Esophagus squamous epithelium (tissue), 5 donors: ENCODE data around the gene NPY4R2. TPM values are rescaled to one million over a fixed set of nuclear protein-coding genes. Genes with fewer than 3 reads are reported as not detected.
"Not testable (repeated sequence)": the region's sequence is repeated elsewhere in the genome, so short reads cannot be mapped to it uniquely, and the experiment has no call there.

ENCODE experiments used
- DNase-seq: peaks from one replicate; lab custom pipeline; 2025; lab: John Stamatoyannopoulos, UW
- H3K27ac ChIP-seq, 4 donors: fragments of 200-600 bp; sonication (generic); one replicate each; pipeline ENCODE4 v1.5.1; 2016 to 2019; ENCODE audit warnings: mild to moderate bottlenecking in 1 of 4
- H3K27me3 ChIP-seq, 4 donors: fragments of 200-600 bp; sonication (generic); 1 replicate in 3 of 4; 2 replicates in 1 of 4; pipeline versions ENCODE4 v1.5.1 to v1.6.0; 2017 to 2021; ENCODE audit warnings: antibody characterized with exemption in 1 of 4
- H3K36me3 ChIP-seq, 3 donors: fragments of 200-600 bp; sonication (generic); one replicate each; pipeline ENCODE4 v1.5.1; 2016 to 2019
- H3K4me1 ChIP-seq, 3 donors: fragments of 200-600 bp; sonication (generic); one replicate each; pipeline ENCODE4 v1.5.1; 2017 to 2019
- H3K4me3 ChIP-seq, 4 donors: fragments of 200-600 bp; sonication (generic); 1 replicate in 3 of 4; 2 replicates in 1 of 4; pipeline ENCODE4 v1.5.1; 2016 to 2019; ENCODE audit warnings: mild to moderate bottlenecking in 2 of 4, moderate library complexity in 1 of 4
- H3K9me3 ChIP-seq, 3 donors: fragments of 200-600 bp; sonication (generic); one replicate each; pipeline ENCODE4 v1.5.1; 2016 to 2019
- WGBS, 2 donors: methylation state at CpG; one replicate each; pipeline ENCODE4 v1.1.5; 2018; 5-methylcytosine and 5-hydroxymethylcytosine counted together
- intact Hi-C: fragments of 100-400 bp; cut with DNase I; formaldehyde crosslinking; loops from one replicate; pipeline ENCODE4 v1.15.0; 2022
- total RNA-seq, 4 donors: library from RNA; depleted of rRNA; stranded (reverse); fragments of >200 nt; gene quantifications; one replicate each; pipeline ENCODE4 v1.1.0, GENCODE V29; 2016
- donor health status: DM: yes; HTN: yes; CAD: no.

NPY4R2 gene, protein sequence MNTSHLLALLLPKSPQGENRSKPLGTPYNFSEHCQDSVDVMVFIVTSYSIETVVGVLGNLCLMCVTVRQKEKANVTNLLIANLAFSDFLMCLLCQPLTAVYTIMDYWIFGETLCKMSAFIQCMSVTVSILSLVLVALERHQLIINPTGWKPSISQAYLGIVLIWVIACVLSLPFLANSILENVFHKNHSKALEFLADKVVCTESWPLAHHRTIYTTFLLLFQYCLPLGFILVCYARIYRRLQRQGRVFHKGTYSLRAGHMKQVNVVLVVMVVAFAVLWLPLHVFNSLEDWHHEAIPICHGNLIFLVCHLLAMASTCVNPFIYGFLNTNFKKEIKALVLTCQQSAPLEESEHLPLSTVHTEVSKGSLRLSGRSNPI
- total RNA-seq = not detected

DNA sequence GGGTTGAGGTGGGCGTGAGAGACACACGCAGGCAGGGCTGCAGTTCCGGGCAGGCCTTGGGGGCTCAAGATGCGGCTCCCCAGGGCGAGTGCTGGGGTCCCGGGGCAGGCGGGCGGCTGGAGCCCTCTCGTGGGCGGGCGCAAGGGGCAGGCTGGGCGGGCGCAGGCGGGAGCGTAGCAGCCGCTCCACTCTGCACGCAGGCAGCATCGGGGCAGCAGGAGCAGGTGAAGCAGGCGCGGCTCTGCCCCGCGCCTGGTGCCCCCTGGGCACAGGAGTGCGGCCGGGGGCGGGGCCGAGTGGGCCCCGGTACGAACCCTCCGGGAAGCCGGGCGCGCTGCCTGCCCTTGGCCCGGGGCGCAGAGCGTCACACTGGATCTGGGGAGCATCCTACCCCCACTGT lies at the start of gene NPY4R2:
Gene NPY4R2, plus strand, starts transcription at position 188 of the 400 bp plus-strand sequence. CDS start 3,326 bp downstream, outside the sequence.
- intact Hi-C loops, H3K4me1 ChIP-seq, H3K9me3 ChIP-seq, H3K27ac ChIP-seq, H3K27me3 ChIP-seq, H3K4me3 ChIP-seq, DNase-seq, H3K36me3 ChIP-seq: not testable (repeated sequence)
- WGBS, 2 donors = 5% methylated on average over 3 of the region's 35 CpGs; no CpG with 5 or more reads in 1 of the 2 donors

DNA sequence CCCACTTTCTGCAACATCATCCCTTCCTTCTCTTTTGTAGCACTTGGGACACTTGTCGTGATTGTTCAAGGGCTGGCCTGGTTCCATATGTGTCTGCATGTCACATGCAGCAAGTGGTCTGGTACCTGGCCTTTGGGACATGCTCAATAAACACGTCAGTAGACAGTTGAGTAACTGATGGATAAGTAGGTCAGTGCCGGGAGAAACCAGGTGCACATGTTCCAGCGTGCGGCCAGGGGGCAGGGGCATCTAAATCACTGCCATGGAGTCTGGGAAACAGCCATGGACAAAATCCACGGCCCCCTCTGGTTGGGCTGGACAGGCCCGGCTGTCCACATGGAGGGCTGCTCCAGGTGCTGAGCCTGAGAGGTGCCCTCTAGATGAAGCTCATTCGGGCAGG lies 47.6 kb upstream of the NPY4R2 start:
- H3K4me3 ChIP-seq, H3K4me1 ChIP-seq, DNase-seq, H3K36me3 ChIP-seq, H3K27me3 ChIP-seq, H3K9me3 ChIP-seq, H3K27ac ChIP-seq, intact Hi-C loops: not testable (repeated sequence)
- no CpG with 5 or more reads among the region's 8 CpGs for WGBS, 2 donors

DNA sequence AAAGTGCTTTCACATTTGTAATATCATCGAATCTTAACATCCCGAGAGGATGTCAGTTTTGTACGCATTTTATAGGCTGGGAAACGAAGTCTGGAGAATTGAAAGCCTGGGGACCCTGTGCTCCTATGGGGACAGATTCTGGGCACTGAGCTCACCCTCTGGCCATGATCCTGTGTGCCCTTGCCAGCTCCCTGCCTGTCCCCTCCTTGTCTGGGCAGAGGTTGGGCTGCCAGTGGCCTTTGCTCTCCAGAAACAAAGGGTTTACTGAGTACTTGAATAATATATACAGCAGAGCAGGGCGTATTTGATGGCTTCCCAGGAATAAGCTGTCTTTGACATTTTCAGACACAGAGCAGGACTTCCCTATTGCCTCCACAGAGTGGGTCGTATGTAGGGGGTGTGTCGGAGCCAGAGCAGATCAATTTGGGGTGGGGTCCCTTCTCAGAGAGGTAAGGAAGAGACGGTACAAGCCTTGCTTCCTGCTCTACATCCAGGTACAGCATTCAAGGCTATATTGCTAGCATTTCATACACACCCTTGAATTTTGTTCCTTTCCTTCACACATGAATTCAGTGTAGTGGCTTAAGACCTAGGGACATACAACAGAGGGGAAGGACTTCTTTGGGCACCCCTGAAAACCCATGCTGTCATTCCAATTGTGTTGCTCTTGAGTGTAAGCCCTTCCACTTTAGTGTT lies 46.8 kb upstream of the NPY4R2 start:
- 94 to 96% methylated on average over 2 to 4 of the region's 8 CpGs for WGBS, 2 donors
- DNase-seq, H3K4me1 ChIP-seq, intact Hi-C loops, H3K36me3 ChIP-seq, H3K27ac ChIP-seq, H3K4me3 ChIP-seq, H3K27me3 ChIP-seq, H3K9me3 ChIP-seq: not testable (repeated sequence)

DNA sequence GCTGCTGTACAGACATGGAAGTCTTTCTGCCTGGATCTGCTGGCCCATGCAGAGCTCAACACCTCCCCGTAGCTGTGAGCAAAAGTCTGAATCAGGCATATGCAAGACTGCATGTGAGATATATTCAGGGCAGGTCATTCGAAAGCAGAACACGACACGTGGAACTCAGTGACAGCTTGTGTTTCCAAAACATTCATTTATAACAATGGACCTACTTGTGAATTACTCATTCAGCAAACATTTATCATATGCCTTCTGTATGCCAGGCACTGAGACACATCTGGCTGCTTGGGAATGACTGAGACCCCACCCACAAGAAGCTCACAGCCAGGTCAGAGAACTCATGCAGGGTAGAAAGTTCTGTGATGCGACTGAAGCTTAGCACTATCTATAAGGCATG lies 46.2 kb upstream of the NPY4R2 start:
- H3K27me3 ChIP-seq, H3K4me1 ChIP-seq, intact Hi-C loops, H3K9me3 ChIP-seq, H3K36me3 ChIP-seq, DNase-seq, H3K4me3 ChIP-seq, H3K27ac ChIP-seq: not testable (repeated sequence)
- WGBS, 2 donors = no CpG with 5 or more reads among the region's 5 CpGs

DNA sequence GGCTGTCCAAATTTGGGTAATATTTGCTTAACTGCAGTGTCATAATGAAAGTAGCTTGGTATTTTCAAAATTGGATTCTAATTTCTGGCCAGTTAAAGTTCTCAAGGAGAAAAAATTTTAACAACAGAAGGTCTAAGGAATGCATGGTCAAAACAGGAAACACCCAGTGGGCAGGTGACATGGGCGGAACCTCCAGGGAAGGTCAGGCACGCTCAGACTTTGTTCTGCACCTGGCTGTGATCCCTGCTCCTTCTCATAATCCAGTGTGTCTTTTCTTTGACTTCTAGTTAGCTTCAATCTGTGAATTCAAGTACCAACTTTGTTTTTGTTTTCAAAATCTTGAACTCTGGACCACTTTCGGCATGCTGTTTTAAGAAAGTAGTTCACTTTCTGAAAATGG lies 34.2 kb upstream of the NPY4R2 start:
- H3K9me3 ChIP-seq, DNase-seq, intact Hi-C loops, H3K36me3 ChIP-seq, H3K27me3 ChIP-seq, H3K4me3 ChIP-seq, H3K27ac ChIP-seq, H3K4me1 ChIP-seq: not testable (repeated sequence)
- no CpG with 5 or more reads among the region's 3 CpGs for WGBS, 2 donors

DNA sequence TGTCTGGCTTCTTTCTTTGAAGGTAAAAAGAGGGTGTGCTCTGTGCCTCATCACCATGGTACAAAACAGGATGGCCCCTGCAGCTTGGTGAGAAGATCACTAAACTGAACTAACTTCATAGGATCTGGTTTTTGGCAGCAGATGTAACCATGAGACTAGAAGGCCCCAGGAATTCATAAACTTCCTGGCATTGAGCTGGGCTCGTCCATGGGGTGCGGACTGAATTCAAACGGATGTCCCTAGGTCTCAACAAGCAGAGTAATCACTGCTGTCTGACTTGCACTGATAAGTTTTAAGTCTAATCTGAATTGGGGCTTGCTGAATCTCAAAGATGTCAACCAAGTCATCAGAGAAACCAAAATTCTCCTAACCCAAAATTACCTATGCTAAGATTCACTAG lies 33.5 kb upstream of the NPY4R2 start:
- H3K36me3 ChIP-seq, H3K4me1 ChIP-seq, H3K9me3 ChIP-seq, intact Hi-C loops, H3K4me3 ChIP-seq, H3K27me3 ChIP-seq, DNase-seq, H3K27ac ChIP-seq: not testable (repeated sequence)
- WGBS, 2 donors = no CpG with 5 or more reads among the region's 3 CpGs

DNA sequence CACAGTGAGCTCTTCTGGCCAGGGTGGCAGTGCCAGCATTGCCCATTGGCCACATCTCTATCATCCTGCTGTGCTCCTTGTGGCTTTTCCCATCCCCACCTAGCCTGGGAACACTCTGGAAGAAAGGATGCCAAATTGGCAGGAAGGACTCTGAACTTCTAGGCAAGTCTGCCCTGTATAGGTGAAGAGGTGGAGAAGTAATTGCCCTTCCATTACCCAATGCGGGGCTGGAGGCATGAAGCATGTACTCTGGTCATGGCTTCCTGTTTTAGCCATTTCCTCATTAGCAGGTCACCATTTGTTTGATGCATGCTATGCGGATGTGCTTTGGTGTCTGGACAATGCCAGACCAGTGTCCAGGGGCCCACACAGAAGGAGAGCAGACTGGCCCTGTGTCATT lies 32.1 kb upstream of the NPY4R2 start:
- H3K4me3 ChIP-seq, H3K36me3 ChIP-seq, H3K27me3 ChIP-seq, DNase-seq, H3K4me1 ChIP-seq, H3K9me3 ChIP-seq, intact Hi-C loops, H3K27ac ChIP-seq: not testable (repeated sequence)
- WGBS, 2 donors = no CpG with 5 or more reads among the region's 2 CpGs

DNA sequence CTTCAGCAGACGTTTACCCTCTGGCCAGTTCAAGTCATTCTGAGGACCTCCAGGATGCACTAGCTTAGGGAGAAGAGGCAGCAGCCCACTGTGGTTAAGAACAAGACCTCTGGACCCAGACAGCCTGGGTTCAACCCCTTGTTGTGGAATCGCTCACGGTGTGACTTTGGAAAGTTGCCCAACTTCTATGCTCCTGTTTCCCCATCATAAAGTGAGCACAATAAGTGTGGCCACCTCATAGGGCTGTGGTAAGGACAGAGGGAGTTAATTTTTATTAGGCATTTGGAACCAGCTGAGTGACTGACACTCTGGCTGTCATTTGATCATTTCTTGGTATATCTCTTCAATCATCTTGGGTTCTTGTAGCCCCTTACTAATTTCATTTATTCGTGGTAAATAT lies 31.6 kb upstream of the NPY4R2 start:
- H3K27me3 ChIP-seq = not testable (repeated sequence)
- no CpG with 5 or more reads among the region's 4 CpGs for WGBS, 2 donors

DNA sequence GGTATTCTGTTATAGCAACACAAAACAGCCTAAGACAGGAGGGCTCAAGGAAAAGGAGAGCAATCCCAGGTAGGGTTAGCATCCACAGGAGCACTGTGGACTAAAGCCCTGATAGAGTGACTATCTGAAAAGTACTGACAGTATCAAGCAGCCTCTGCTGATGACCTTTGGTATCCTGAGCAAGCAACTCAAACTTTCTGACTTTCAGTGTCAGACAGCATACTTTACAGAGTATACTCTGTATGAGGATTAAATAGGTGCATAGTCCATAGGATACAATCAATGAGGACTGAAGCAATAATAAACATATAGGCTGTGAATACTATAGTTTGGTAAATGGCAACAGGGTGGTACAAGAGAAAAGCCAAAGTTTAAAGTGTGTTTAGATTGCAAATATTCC lies 27.7 kb upstream of the NPY4R2 start:
- intact Hi-C loops, H3K36me3 ChIP-seq, H3K27me3 ChIP-seq, H3K4me3 ChIP-seq, H3K27ac ChIP-seq, H3K4me1 ChIP-seq, H3K9me3 ChIP-seq, DNase-seq: not testable (repeated sequence)

More for the DNA sequence above, 31.6 kb upstream of the NPY4R2 start:
- H3K36me3 ChIP-seq, H3K4me3 ChIP-seq, DNase-seq, H3K4me1 ChIP-seq, H3K27ac ChIP-seq, intact Hi-C loops, H3K9me3 ChIP-seq: not testable (repeated sequence)

DNA sequence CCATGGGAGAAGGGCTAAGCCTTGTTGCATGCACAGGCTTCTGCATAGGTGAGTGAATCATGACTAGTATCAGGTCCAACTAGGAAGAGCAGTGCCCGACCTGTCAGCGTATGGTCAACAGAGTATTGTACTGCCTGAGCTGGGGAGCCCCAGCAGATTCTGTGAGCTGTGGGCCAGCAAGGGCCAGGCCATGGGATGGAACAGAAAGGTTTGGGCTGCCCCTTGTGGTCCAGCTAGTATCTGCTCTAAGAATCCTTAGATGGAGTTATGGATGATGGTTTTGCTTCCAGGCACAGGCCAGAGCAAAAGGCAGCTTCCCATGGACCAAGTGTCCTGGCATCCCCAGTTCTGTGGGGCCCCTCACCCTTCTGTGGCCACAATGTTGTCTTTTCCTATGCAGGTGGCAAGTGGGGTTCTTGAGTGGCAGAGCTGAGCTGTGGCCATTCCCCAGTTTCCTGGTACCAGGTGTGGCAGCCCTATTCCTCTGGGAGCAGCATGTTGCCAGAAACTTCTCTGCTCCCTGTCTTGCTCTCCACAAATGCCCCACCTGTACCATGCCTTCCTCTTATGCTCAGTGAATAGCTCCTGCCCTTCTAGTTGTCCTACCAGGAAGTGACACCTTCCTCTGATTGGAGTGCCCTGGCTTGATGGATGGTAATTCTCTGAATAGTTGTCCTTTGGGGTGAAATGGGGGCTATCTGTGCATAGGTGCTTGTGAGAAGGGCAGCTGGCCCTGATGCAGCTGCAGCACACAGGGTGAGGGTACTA lies 25.8 kb upstream of the NPY4R2 start:
- intact Hi-C loops, DNase-seq: not testable (repeated sequence)
- WGBS, 2 donors = no CpG with 5 or more reads among the region's 2 CpGs

DNA sequence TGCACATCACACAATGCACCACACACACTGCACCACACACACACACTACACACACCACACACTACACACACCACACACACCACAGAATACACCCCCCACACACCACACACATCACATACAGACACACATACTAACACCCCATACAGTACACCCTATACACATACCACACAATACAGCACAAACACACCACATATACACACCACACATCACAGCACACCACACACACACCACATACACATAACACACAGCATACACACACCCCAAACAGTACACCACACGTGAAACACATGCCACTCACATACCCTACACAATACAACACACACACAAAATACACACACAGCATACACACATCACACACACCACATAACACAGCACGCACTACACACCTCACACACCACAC lies 23.9 kb upstream of the NPY4R2 start:
- H3K9me3 ChIP-seq, H3K36me3 ChIP-seq, DNase-seq, H3K4me3 ChIP-seq, intact Hi-C loops, H3K27me3 ChIP-seq, H3K27ac ChIP-seq, H3K4me1 ChIP-seq: not testable (repeated sequence)
- WGBS, 2 donors = 76 to 92% methylated on average over 2 of the region's 2 CpGs

More for the DNA sequence above, 25.8 kb upstream of the NPY4R2 start:
- H3K27ac ChIP-seq, H3K9me3 ChIP-seq, H3K4me3 ChIP-seq, H3K27me3 ChIP-seq, H3K36me3 ChIP-seq, H3K4me1 ChIP-seq: not testable (repeated sequence)

DNA sequence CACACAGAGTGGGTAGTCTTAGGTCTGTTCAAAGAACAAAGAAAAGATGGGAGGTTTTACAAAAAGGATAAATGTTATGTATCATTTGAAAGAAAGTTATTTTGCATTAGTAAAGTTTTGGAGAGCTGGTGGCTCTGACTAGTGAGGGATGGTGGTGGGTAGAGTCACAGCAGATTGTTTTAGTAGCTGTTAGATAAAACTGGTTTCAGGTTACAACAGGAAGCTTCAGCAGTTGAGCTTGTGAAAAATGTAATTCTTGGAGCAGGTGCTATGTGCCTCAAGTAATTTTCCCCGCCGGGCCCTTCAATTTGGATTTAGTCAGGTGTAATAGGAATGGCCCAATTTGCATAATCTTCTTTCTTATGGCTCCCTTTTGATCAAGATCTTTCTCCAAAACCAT lies 20.6 kb upstream of the NPY4R2 start:
- H3K27ac ChIP-seq, H3K4me3 ChIP-seq, H3K4me1 ChIP-seq, DNase-seq, intact Hi-C loops, H3K36me3 ChIP-seq, H3K27me3 ChIP-seq, H3K9me3 ChIP-seq: not testable (repeated sequence)
- no CpG with 5 or more reads among the region's 2 CpGs for WGBS, 2 donors

DNA sequence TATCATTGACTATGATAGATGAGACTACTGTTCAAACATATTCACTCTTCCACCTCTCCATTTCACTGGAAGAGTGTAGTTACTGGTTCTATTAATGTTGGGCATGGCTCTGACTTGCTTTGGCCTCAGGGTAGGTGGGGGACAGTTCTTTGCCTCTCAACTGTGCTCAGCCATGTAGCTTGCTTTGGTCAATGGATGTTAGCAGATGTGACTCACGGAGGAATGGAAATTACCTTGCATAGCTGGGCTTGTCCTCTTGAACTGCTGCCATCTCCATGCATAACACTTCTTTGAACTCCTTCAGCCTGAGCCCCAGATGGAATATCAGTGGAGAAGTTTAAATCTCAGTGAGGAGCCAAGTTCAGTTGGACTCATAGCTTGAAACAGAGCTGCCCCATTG lies 9.1 kb upstream of the NPY4R2 start:
- WGBS, 2 donors = no CpG with 5 or more reads among the region's 1 CpG
- intact Hi-C loops, H3K9me3 ChIP-seq, H3K27ac ChIP-seq, H3K4me1 ChIP-seq, H3K4me3 ChIP-seq, H3K27me3 ChIP-seq, H3K36me3 ChIP-seq, DNase-seq: not testable (repeated sequence)
